Left cardiac atrium (tissue), 4 donors: ENCODE data around the gene MMP2. TPM values are rescaled to one million over a fixed set of nuclear protein-coding genes. Genes with fewer than 3 reads are reported as not detected.

ENCODE experiments used
- ATAC-seq, 2 donors: fragments of 200-7000 bp; cut with Tn5 transposase; one replicate each; pipeline ENCODE4 v1.9.1; 2020; ENCODE audit warnings: mild to moderate bottlenecking in 2 of 2, moderate library complexity in 2 of 2
- DNase-seq: peaks from one replicate; pipeline ENCODE4 v3.0.0-alpha.2; 2020
- intact Hi-C, 2 donors: fragments of 100-400 bp; cut with DNase I; formaldehyde crosslinking; loops; one replicate each; pipeline versions ENCODE4 v1.14.1 to v1.15.1; 2022 to 2023
- total RNA-seq, 2 donors: library from RNA; stranded (reverse); fragmentation: NEBNext Ultra II Directional; extraction: Animal tissue kit (Norgen Biotek cat#: 25700); gene quantifications; one replicate each; pipeline ENCODE4 v1.2.1, GENCODE V29; 2021
- donor health status: DM: no; HTN: yes; CAD: no.
- donor health status: DM: no; HTN: yes; CAD: no; lungs with severe emphysema.
- donor health status: DM: yes; HTN: yes; CAD: no.
- donor health status: Dilated cardiomyopathy.

The MMP2 gene
- total RNA-seq, 2 donors from 2014 or later: 153 to 204 TPM

GRCh38 chr16:55489119-55489955 lies 10.3 kb downstream of the MMP2 start:
- no peak for DNase-seq
- intact Hi-C loops: no loop called here
- no peak for ATAC-seq

- intact Hi-C loops: loop anchor here in 1 of 2 donors (10.0 kb wide), 1 partner anchor 55 kb away; no protein-coding TSS in a partner anchor
- ATAC-seq: no peak
- DNase-seq: no peak
Observed at GRCh38 chr16:55489956-55490265, 10.9 kb downstream of the MMP2 start.

GRCh38 chr16:55490301-55490700 lies 11.3 kb downstream of the MMP2 start:
- intact Hi-C loops: loop anchor here in 1 of 2 donors (10.0 kb wide), 1 partner anchor 54 kb away; no protein-coding TSS in a partner anchor
- DNase-seq (no peak), ATAC-seq (no peak)

GRCh38 chr16:55491691-55492090 lies 12.7 kb downstream of the MMP2 start:
- DNase-seq: no peak
- intact Hi-C loops: loop anchor here in 1 of 2 donors (10.0 kb wide), 1 partner anchor 53 kb away; no protein-coding TSS in a partner anchor
- ATAC-seq: no peak

GRCh38 chr16:55492756-55493380 lies 13.9 kb downstream of the MMP2 start:
- intact Hi-C loops: loop anchor here in 1 of 2 donors (10.0 kb wide), 1 partner anchor 52 kb away; no protein-coding TSS in a partner anchor
- no peak for DNase-seq
- no peak for ATAC-seq

GRCh38 chr16:55494994-55495421 lies 16.0 kb downstream of the MMP2 start:
- ATAC-seq: peak; percentile 81 to 83
- intact Hi-C loops: loop anchor here in 1 of 2 donors (10.0 kb wide), 1 partner anchor 50 kb away; no protein-coding TSS in a partner anchor
- no peak for DNase-seq

- intact Hi-C loops: loop anchor here in 1 of 2 donors (10.0 kb wide), 1 partner anchor 49 kb away; no protein-coding TSS in a partner anchor
- ATAC-seq (peak in 1 of 2 donors; percentile 17), DNase-seq (no peak)
Observed at GRCh38 chr16:55495616-55496289, 16.8 kb downstream of the MMP2 start.

GRCh38 chr16:55496509-55497145 lies 17.6 kb downstream of the MMP2 start:
- intact Hi-C loops: loop anchor here in 1 of 2 donors (10.0 kb wide), 1 partner anchor 48 kb away; no protein-coding TSS in a partner anchor
- DNase-seq (no peak), ATAC-seq (no peak)

GRCh38 chr16:55497558-55497957 lies 18.6 kb downstream of the MMP2 start:
- intact Hi-C loops: loop anchor here in 1 of 2 donors (10.0 kb wide), 1 partner anchor 47 kb away; no protein-coding TSS in a partner anchor
- ATAC-seq (no peak), DNase-seq (no peak)

- intact Hi-C loops: loop anchor here in 1 of 2 donors (10.0 kb wide), 1 partner anchor 47 kb away; no protein-coding TSS in a partner anchor
- DNase-seq: no peak
Observed at GRCh38 chr16:55498101-55498500, 19.1 kb downstream of the MMP2 start.

GRCh38 chr16:55499281-55499680 lies 20.3 kb downstream of the MMP2 start:
- intact Hi-C loops: loop anchor here in 1 of 2 donors (10.0 kb wide), 1 partner anchor 46 kb away; no protein-coding TSS in a partner anchor
- ATAC-seq: no peak
- no peak for DNase-seq

More at GRCh38 chr16:55498101-55498500, 19.1 kb downstream of the MMP2 start:
- ATAC-seq: no peak

- DNase-seq (no peak), ATAC-seq (peak; percentile 20 to 58)
- intact Hi-C loops: loop anchor here in 1 of 2 donors (10.0 kb wide), 1 partner anchor 45 kb away; no protein-coding TSS in a partner anchor
Observed at GRCh38 chr16:55499951-55500529, 21.0 kb downstream of the MMP2 start.

GRCh38 chr16:55500530-55501011 lies 21.6 kb downstream of the MMP2 start:
- DNase-seq (peak; percentile 67), ATAC-seq (peak; percentile 67 to 76)
- intact Hi-C loops: no loop called here

- intact Hi-C loops: no loop called here
- ATAC-seq: no peak
- no peak for DNase-seq
Observed at GRCh38 chr16:55501549-55502322, 22.7 kb downstream of the MMP2 start.

- DNase-seq: peak; percentile 87
- ATAC-seq: peak; percentile 83 to 87
- intact Hi-C loops: no loop called here
Observed at GRCh38 chr16:55502801-55503366, 23.9 kb downstream of the MMP2 start.

GRCh38 chr16:55503726-55504550 lies 24.9 kb downstream of the MMP2 start:
- intact Hi-C loops: no loop called here
- DNase-seq (no peak), ATAC-seq (no peak)
